ENCODE results near the gene DOCK2. TPM values are rescaled to one million over a fixed set of nuclear protein-coding genes. Genes with fewer than 3 reads are reported as not detected.
A peak's percentile ranks its signal among the peaks of the same experiment; 100 is the strongest.

The DOCK2 gene
- total and polyA plus RNA-seq, 2 donors (not counting 1 experiment from before 2014, with no cell fraction given), result 1.1 to 8.9 TPM

- H3K4me1 ChIP-seq (ENCODE audit: control insufficient read depth, extremely low read depth, insufficient read depth, low read length), result peaks cover 11% of the 10 kb centered on the region
- H3K4me3 ChIP-seq (replicated peaks in 1 of 4; ENCODE audit: control extremely low read depth in 1 of 4, insufficient read depth in 1 of 4, low read depth in 3 of 4, low read length in 4 of 4), result no peak overlapping the region
- DNase-seq (ENCODE audit: low read depth in 2 of 2), result peak; percentile 47 to 76
- H3K27ac ChIP-seq (ENCODE audit: insufficient read depth, low read length), result no peak overlapping the region
- no peaks in the 10 kb centered on the region for H3K79me2 ChIP-seq (ENCODE audit: control insufficient read depth, insufficient read depth, low read length)
- no peaks in the 10 kb centered on the region for H4K20me1 ChIP-seq (ENCODE audit: control insufficient read depth, extremely low read depth, insufficient read depth, low read length)
- H3K9ac ChIP-seq (ENCODE audit: insufficient read depth, low read length), result no peak overlapping the region
- H3K36me3 ChIP-seq (ENCODE audit: control insufficient read depth, insufficient read depth, low read length), result no peaks in the 10 kb centered on the region
- H2AFZ ChIP-seq (ENCODE audit: low read length), result peak overlapping the region; percentile 53
- no peak for TF ChIP-seq EZH2 (IDR thresholded peaks at IDR 0.05; ENCODE audit: low read length, missing control alignments)
- TF ChIP-seq CTCF (conservative IDR thresholded peaks at IDR 0.05 in 1 of 2, IDR thresholded peaks at IDR 0.05 in 1 of 2; ENCODE audit: low read depth in 1 of 2, low read length in 2 of 2), result peak; percentile 67 to 69
- no peak overlapping the region for H3K4me2 ChIP-seq (ENCODE audit: extremely low read depth, insufficient read depth, low read length)
- H3K9me3 ChIP-seq (ENCODE audit: control insufficient read depth, insufficient read depth, low read depth, low read length), result no peaks in the 10 kb centered on the region
- no peaks in the 10 kb centered on the region for H3K27me3 ChIP-seq (ENCODE audit: control insufficient read depth, insufficient read depth, low read length)
Measured at GRCh38 chr5:169701910-169702451, 64.9 kb downstream of the DOCK2 start.

DNA sequence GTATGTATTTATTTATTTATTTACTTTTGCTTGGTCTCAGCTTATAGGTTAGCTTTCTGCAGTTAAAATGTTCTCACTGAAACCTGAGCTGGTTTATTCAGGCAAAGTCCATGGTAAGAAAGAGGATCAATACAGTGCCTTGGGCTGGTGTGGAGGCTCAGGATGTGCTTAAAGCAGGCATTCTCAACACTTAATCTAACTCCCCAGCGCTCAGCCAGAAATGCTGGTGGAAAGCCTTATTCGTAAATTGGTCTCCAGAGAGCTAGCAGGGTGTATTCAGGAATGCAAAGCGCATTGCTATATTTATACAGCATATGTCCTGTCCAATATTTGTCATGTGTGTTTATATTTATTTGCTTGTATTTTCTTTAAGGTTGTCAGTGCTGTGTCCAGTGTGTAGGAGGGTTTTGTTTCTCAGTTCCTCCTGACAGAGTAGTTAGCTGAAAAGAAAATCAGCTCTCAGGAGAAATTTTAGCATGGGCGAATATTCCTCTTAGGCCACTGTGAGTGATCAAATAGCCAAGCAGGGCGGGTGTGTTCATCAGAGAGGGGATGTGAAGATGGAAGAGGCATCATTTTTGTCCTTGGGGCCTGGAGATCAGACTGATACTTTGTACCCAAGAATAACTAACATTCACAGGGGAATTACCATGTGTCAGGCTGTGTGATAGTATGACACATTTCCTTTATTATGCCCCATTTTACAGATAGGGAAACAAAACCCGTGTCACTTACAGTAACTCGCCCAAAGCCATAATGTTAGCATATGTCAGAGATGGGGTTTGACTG lies 65.8 kb downstream of the DOCK2 start:
- H3K36me3 ChIP-seq (ENCODE audit: control insufficient read depth, insufficient read depth, low read length), result no peaks in the 10 kb centered on the region
- no peak overlapping the region for H3K4me3 ChIP-seq (replicated peaks in 1 of 4; ENCODE audit: control extremely low read depth in 1 of 4, insufficient read depth in 1 of 4, low read depth in 3 of 4, low read length in 4 of 4)
- no peak overlapping the region for H3K4me2 ChIP-seq (ENCODE audit: extremely low read depth, insufficient read depth, low read length)
- no peaks in the 10 kb centered on the region for H4K20me1 ChIP-seq (ENCODE audit: control insufficient read depth, extremely low read depth, insufficient read depth, low read length)
- no peak overlapping the region for H3K27ac ChIP-seq (ENCODE audit: insufficient read depth, low read length)
- no peak overlapping the region for H2AFZ ChIP-seq (ENCODE audit: low read length)
- H3K79me2 ChIP-seq (ENCODE audit: control insufficient read depth, insufficient read depth, low read length), result no peaks in the 10 kb centered on the region
- H3K4me1 ChIP-seq (ENCODE audit: control insufficient read depth, extremely low read depth, insufficient read depth, low read length), result peaks cover 19% of the 10 kb centered on the region
- H3K27me3 ChIP-seq (ENCODE audit: control insufficient read depth, insufficient read depth, low read length), result no peaks in the 10 kb centered on the region
- peak in 1 of 2 donors; percentile 25 for DNase-seq (ENCODE audit: low read depth in 2 of 2)
- H3K9me3 ChIP-seq (ENCODE audit: control insufficient read depth, insufficient read depth, low read depth, low read length), result no peaks in the 10 kb centered on the region
- TF ChIP-seq CTCF (conservative IDR thresholded peaks at IDR 0.05 in 1 of 2, IDR thresholded peaks at IDR 0.05 in 1 of 2; ENCODE audit: low read depth in 1 of 2, low read length in 2 of 2) (no peak), EZH2 (IDR thresholded peaks at IDR 0.05; ENCODE audit: low read length, missing control alignments) (no peak)
- no peak overlapping the region for H3K9ac ChIP-seq (ENCODE audit: insufficient read depth, low read length)

GRCh38 chr5:169703813-169704212 lies 66.7 kb downstream of the DOCK2 start:
- Histone ChIP-seq H3K9ac (ENCODE audit: insufficient read depth, low read length) (no peak overlapping the region), H3K79me2 (ENCODE audit: control insufficient read depth, insufficient read depth, low read length) (no peaks in the 10 kb centered on the region), H2AFZ (ENCODE audit: low read length) (no peak overlapping the region), H3K4me2 (ENCODE audit: extremely low read depth, insufficient read depth, low read length) (no peak overlapping the region), H3K9me3 (ENCODE audit: control insufficient read depth, insufficient read depth, low read depth, low read length) (no peaks in the 10 kb centered on the region), H3K27ac (ENCODE audit: insufficient read depth, low read length) (no peak overlapping the region), H3K4me3 (replicated peaks in 1 of 4; ENCODE audit: control extremely low read depth in 1 of 4, insufficient read depth in 1 of 4, low read depth in 3 of 4, low read length in 4 of 4) (no peak overlapping the region), H4K20me1 (ENCODE audit: control insufficient read depth, extremely low read depth, insufficient read depth, low read length) (no peaks in the 10 kb centered on the region), H3K4me1 (ENCODE audit: control insufficient read depth, extremely low read depth, insufficient read depth, low read length) (peaks cover 19% of the 10 kb centered on the region), H3K36me3 (ENCODE audit: control insufficient read depth, insufficient read depth, low read length) (no peaks in the 10 kb centered on the region), H3K27me3 (ENCODE audit: control insufficient read depth, insufficient read depth, low read length) (no peaks in the 10 kb centered on the region)
- no peak for TF ChIP-seq CTCF (conservative IDR thresholded peaks at IDR 0.05 in 1 of 2, IDR thresholded peaks at IDR 0.05 in 1 of 2; ENCODE audit: low read depth in 1 of 2, low read length in 2 of 2)
- TF ChIP-seq EZH2 (IDR thresholded peaks at IDR 0.05; ENCODE audit: low read length, missing control alignments), result no peak
- peak in 1 of 2 donors; percentile 38 for DNase-seq (ENCODE audit: low read depth in 2 of 2)

All from fibroblast of lung (primary cell).